ENCODE results near the gene CDKN2C. TPM values are rescaled to one million over a fixed set of nuclear protein-coding genes. Genes with fewer than 3 reads are reported as not detected.
"Not testable (repeated sequence)": the region's sequence is repeated elsewhere in the genome, so short reads cannot be mapped to it uniquely, and the experiment has no call there.

The CDKN2C gene
- total RNA-seq, 1 donor from 2014 or later = 10.0 TPM

DNA sequence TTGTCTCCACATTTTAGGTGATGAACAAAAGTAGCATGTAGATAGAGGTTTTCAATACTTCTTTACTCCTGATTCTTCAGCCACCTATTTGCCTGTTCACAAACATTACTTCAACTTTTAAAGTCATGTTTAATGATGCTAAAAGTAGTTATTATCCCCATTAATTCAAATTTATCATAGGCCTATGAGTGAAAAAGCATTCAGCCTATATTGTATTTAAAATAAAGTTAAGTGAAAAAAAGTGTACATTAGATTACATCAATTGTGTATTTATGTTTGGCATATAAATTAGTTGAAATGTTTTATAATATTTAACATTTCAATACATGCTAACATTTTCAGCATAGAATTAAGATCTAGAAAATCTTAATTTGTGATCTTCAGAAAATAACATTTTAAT lies 10.5 kb downstream of the CDKN2C start:
- DNase-seq = no peak

DNA sequence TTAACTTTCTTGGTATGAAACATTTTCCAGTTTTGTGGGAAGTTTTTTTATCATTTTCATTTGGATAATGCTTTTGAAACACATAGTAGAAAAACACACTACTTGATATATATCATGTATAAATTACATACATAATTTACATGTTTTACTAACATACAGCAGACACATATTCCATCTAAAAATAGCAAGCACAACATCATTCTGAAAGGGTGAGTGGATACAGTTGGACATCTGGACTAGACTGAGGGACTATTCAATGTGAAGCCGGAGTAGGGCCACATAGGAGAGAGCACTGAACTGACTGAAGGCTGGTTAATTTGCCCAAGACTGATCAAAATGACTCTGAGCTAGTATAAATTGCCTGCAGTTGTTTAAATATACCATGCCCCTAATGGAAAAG lies 11.7 kb downstream of the CDKN2C start:
- DNase-seq = no peak

DNA sequence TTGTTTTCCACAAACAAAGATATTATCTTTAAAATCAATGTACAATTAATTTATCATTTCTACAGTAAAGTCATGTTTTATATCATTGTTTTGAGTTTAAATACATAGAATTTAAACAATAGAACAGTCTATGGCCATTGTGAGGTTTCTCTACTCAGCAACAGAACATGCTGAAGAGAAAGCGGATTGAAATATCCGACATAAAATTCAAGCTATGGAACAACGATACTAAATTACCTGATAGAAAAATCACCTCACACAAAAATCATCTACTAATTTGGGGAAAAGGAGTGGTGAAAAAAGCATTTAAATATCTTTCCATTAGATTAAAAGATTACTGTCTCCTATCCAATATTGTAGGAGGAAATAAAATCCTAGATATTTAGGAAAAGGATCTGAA lies 12.6 kb downstream of the CDKN2C start:
- no peak for DNase-seq

DNA sequence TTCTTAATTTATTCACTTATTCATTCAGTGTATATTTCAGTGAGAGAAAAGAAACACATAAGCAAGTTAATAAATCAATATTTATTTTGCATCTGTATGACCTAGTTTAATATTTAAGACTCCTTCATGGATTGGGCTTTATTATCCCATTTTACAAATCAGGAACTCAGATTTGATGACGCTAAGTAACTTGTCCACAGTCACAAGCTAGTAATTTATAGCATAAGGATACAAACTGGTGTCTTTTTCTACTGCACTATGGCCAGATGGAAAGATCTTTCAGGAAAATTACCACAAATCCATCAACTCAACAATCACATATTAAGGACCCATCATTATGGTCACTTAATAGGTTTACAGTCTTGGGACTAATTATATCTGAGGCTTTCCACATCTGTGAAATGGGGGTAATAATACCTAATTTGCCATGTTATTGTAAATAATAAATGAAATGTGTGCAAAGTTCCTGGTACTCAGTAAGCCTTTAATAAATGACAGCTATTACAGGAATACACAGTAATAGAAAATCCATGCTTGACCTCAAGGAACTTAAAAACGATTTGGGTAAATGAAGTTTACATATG lies 13.3 kb downstream of the CDKN2C start:
- DNase-seq = no peak

DNA sequence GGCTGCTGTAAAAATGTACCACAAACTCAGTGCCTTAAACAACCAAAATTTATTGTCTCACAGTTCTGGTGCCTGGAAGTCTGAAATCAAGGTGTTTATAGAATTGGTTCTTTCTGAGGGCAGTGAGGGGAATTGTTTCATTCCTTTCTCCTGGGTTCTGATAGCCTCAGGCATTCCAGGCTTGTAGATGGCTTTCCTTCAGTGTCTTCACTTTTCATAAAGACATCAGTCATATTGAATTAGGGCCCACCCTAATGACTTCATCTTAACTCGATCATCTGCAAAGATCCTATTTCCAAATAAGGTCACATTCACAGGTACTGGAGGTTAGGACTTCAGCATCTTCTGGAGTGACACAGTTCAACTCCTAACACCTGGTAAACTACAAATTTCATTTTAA lies 15.0 kb downstream of the CDKN2C start:
- no peak for DNase-seq

DNA sequence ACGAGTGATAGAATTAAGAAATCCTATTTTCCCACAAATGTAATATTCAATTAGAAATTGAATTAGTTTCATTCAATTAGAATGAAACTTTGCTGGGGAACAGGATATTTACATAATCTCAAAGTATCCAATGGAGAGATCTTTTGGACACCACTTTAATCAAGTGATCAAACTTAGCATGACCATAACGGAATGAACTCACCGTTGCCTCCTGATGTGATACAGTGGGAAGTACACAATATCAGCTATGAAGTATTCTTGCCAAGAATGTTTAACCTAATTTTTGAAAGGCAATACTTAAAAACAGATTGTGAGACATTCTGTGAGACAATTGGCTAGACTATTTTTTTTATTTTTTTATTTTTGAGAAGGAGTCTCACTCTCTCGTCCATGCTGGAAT lies 16.6 kb downstream of the CDKN2C start:
- no peak for DNase-seq

DNA sequence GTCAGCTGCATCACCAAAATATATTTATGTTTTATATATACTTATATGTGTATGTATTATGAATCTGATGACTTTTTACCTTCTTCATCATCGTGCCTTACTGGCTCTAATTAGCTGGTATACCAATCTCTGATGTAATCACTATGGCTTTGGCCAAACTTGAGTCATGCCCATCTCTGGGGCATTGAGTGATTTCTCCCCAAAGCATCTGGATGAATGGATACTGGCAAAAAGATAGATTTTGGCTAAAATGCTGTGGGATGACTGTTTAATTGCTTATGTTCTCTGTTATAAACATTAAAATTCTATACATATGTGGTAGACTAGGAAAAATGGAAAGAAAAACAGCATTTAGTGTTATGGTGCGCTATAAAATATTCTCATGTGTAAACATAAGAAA lies 19.6 kb downstream of the CDKN2C start:
- no peak for DNase-seq

DNA sequence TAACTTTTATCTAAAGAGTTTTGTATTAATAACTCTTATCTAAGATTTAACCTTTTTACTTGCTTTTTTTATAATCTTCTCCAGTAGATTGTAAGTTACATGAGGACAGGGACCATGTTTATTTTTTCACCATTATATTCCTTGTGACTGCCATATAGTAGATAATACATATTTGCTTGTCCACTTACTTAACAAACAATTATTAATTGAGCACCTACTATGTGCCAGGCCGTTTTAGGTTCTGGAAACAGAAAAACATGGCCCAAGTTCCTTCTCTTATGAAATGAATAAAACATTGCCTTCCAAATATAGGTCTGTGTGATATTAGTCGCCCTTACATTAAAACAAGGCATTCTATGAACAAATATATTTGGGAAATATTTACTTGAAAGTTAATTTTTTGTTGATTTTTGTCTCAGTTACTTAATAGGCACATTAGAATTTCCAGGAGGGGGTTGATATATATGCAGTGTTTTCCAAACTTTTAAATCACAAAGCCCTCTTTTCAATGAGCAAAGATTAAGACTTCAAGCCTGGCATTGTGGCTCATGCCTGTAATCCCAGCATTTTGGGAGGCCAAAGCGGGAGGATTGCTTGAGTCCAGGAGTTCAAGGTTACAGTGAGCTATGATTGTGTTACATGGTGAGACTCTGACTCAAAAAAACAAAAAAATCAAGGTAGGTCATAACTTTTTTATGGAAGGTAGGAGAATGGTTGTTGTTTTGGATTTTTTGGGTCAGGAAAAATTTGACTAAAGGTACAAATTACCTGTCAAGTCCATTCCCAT lies 22.7 kb downstream of the CDKN2C start:
- DNase-seq = no peak

DNA sequence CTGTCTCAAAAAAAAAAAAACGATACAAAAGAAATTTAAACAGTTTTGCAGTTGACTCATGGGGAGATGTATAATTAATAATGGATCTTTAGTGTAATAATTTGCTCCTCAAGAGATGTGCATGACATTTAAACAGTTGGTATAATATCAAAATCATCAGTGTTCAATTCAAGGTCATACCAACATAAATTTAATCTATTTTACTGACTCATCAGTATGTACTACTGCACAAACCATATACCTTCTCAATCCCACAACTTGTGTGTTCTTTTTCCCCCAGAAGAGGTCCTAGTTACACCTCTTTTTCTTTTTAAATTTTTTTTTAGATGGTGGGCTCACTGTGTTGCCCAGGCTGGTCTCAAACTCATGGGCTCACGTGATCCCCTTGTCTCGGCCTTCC lies 23.6 kb downstream of the CDKN2C start:
- DNase-seq = no peak

DNA sequence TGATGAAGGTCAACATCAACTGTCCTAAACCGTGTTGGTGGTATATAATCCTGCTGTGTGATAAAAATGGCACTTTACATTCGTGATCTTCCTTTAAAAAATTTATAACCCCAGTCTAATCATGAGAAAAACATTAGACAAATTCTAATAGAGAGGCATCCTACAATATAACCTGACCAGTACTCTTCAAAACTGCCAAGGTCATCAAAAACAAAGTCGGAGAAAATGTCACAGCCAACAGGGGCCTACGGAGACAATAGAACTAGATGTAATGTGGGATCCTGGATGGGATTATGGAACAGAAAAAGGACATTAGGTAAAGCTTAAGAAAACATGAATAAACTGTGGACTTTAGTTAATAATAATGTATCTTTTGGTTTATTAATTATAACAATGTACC lies 25.0 kb downstream of the CDKN2C start:
- no peak for DNase-seq

DNA sequence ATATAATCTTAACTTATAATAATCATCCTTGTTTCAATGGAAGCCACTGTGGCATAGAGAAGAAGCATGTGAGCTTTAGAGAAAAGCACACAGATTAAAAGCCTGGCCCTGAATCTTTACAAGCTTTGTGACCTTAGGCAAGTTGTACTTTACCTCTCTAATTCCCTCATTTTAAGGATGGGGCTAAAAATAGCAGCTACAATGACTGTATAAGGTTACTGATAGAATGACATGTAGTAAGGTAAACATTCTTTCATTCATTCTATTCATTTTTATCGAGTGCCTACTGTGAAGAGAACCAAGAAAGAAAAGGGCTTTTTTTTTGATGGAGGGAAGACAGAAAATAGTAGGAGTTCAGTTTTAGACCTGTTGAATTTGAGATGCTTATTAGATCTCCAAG lies 25.6 kb downstream of the CDKN2C start:
- no peak for DNase-seq

DNA sequence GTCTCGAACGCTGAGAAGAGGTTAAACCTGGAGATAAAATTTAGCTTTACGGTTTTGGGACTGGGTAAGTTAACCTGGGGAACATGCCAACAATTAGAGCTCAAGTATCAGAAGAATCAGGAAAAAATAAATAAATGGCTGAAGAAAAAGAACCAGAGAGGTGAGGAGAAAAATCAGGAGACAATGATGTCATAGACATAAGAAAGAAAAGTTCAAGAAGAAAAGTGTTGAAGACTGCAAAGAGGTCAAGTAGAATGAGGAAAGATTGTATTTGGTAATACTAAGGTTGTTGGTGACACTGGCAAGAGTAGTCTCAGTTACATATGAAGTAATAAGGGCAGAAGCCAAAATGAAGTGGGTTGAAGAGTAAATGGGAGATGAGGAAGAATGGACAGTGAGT lies 26.0 kb downstream of the CDKN2C start:
- no peak for DNase-seq

DNA sequence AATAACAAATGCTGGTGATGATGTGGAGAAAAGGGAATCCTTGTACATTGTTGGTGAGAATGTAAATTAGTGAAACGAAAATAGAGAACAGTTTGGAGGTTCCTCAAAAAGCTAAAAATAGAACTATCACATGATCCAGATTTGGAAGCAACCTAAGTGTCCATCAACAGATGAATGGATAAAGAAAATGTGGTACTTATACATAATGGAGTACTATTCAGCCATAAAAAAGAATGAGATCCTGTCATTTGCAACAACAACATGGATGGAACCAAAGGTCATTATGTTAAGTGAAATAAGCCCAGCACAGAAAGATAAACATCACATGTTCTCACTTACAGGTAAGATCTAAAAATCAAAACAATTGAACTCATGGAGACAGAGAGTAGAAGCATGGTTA lies 29.3 kb downstream of the CDKN2C start:
- not testable (repeated sequence) for DNase-seq

DNA sequence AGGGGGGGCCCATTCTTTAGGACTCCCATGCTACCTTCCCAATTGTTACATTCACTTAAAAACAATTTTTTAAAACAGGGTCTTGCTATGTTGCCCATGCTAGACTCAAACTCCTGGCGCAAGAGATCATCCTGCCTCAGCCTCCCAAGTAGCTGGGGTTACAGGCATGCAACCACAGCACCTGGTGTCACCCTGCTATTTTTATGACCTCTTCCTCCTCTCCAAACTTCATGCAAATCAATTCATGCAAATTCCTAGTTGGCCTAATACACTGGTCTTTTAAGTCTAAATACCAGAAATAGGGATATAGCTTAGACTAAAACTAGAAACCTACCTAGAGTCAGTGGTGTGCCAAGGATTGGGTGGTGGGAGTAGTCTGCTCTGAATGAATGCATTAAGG lies 30.1 kb downstream of the CDKN2C start:
- no peak for DNase-seq

DNA sequence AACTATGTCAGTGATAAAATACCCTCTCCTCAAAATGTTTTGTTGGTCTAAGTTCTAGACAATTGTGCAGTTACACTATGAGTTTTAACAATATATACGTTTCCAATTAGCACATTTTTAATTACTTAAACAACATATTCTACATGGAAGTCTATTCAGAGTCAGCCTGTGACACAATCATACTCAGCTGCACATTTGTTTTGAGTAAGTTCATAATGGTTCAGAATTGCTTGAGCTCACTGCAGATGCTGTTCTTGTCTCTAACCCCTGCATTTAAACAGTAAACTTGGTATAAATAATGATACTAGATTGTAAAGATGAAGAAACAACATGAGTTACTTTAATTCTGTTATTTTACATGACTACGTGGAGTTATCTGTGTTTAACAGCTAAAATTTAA lies 30.6 kb downstream of the CDKN2C start:
- DNase-seq = no peak

DNA sequence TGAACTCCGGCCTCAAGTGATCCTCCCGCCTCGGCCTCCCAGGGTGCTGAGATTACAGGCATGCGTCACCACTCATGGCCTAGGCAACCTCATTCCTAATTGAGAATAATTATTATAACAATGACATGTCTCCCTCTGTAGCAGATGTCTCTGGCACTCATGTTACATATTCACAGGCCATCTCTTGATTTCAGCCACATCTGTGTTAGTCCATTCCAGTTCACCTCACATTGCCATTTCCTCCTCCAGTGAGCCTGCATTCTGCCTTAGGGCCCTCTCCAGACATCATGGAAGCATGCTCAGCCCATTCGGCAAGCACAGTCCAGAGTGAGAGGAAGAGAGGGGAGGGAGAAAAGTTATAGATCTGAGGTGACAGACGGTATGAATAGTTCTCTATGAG lies 32.5 kb downstream of the CDKN2C start:
- DNase-seq = no peak

DNA sequence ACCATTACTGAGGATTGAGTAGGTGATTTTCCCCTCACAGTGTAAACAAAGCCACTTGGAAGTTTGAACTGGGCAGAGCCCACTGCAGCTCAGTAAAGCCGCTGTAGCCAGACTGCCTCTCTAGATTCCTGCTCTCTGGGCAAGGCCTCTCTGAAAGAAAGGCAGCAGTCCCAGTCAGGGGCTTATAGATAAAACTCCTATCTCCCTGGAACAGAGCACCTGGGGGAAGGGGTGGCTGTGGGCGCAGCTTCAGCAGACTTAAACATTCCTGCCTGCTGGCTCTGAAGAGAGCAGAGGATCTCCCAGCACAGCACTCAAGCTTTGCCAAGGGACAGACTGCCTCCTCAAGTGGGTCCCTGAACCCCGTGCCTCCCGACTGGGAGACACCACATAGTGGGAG lies 35.5 kb downstream of the CDKN2C start:
- not testable (repeated sequence) for DNase-seq

DNA sequence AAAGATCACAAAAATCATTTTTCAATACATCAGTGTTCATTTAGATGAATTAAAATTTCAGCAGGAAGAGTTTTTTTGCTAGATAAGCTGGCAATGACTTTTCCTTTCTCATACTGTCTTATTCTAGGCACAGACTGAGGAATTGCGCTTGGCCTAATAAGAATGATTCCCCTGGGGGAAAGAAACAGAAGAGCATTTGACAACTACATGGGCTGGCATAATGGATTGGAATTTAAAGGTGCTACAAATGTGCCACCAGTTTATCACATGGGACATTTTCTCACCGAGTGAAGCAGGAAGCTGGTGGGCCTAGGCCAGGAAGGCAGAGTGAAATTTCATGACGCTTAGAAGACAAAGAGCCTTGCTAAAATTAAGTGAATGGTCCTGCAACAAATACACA lies 39.3 kb downstream of the CDKN2C start:
- DNase-seq = no peak

DNA sequence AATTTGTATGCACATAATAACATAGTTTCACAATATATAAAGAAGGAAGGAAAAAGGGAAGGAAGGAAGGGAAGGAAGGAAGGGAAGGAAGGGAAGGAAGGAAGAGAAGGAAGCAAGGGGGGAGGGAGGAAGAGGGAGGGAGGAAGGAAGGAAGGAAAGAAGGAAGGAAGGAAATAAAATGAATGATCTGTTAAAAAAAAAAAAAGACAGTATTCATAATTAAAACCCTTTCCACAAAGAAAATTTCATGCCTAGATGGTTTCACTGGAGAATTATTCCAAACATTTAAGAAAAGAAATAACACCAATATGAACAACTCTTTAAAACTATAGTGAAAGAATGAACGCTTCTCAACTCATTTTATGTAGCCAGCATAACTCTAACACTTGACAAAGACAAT lies 44.8 kb downstream of the CDKN2C start:
- DNase-seq = no peak

DNA sequence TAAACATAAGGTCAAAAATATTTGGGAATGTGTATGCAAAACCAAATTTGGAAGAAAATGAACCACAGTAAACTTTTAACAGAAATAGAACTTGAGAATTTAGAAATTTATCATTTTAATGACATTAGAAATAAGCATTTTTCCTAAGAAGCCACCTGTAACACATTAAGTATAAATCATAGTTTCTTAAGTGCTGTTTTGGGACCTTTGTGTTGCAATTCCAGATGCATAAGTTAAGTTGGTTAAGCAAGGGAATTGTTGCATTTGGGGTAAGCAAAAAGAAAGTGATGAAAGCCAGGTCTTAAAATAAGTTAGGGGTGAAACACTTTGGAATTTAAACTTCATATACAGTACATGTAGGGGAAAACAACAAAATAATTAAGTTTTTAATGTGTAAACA lies 49.8 kb downstream of the CDKN2C start:
- no peak for DNase-seq

Data from dermis blood vessel endothelial cell (primary cell).